Neural cell (in vitro differentiated cells): ENCODE results near the gene WDR33. TPM values are rescaled to one million over a fixed set of nuclear protein-coding genes. Genes with fewer than 3 reads are reported as not detected.

Experiments
- H2AFZ ChIP-seq: fragments of 200-600, 300-800 bp; sonication (generic), shearing (Covaris generic); 2 replicates; pipeline ENCODE4 v1.6.0; 2014; ENCODE audit warnings: low read depth, mild to moderate bottlenecking, antibody characterized with exemption, low read length, moderate library complexity
- H3F3A ChIP-seq: fragments of 200-600 bp; shearing (Covaris generic); 2 replicates; pipeline ENCODE4 v1.6.1; 2016; ENCODE audit warnings: mild to moderate bottlenecking, moderate library complexity, mixed read lengths, antibody characterized with exemption, low read length; ENCODE audit not compliant: insufficient read depth, poor library complexity, severe bottlenecking
- H3K27ac ChIP-seq: fragments of 200-600, 300-800 bp; sonication (generic), shearing (Covaris generic); 2 replicates; pipeline ENCODE4 v1.5.1; 2014; ENCODE audit warnings: mild to moderate bottlenecking, low read length, moderate library complexity
- H3K27me3 ChIP-seq: fragments of 300-800, 200-600 bp; sonication (generic), shearing (Covaris generic); 2 replicates; pipeline ENCODE4 v1.6.0; 2014; ENCODE audit warnings: mild to moderate bottlenecking, low read depth, low read length, moderate library complexity; ENCODE audit not compliant: insufficient read depth
- H3K36me3 ChIP-seq: fragments of 300-800, 200-600 bp; sonication (generic), shearing (Covaris generic); 2 replicates; pipeline ENCODE4 v1.5.1; 2014; ENCODE audit warnings: mild to moderate bottlenecking, antibody characterized with exemption, low read length, moderate library complexity; ENCODE audit not compliant: insufficient read depth
- H3K4me2 ChIP-seq: fragments of 300-800, 200-600 bp; sonication (generic), shearing (Covaris generic); 2 replicates; pipeline ENCODE4 v1.6.0; 2014; ENCODE audit warnings: mild to moderate bottlenecking, low read length
- H3K4me3 ChIP-seq: fragments of 300-800, 200-600 bp; sonication (generic), shearing (Covaris generic); 2 replicates; pipeline ENCODE4 v1.5.1; 2014; ENCODE audit warnings: mild to moderate bottlenecking, low read length, moderate library complexity
- H3K79me2 ChIP-seq: fragments of 200-600 bp; shearing (Covaris generic); replicated peaks from 2 replicates; pipeline ENCODE4 v1.6.0; 2014; ENCODE audit warnings: mild to moderate bottlenecking, low read length, moderate library complexity; ENCODE audit not compliant: insufficient read depth
- H3K9ac ChIP-seq: fragments of 300-800, 200-600 bp; sonication (generic), shearing (Covaris generic); 2 replicates; pipeline ENCODE4 v1.6.1; 2016; ENCODE audit warnings: mild to moderate bottlenecking, low read length, mixed read lengths
- H3K9me2 ChIP-seq: fragments of 200-600 bp; shearing (Covaris generic); 2 replicates; pipeline ENCODE4 v1.6.1; 2016; ENCODE audit warnings: mild to moderate bottlenecking, low read length, mixed read lengths; ENCODE audit not compliant: insufficient read depth
- H3K9me3 ChIP-seq: fragments of 200-600, 300-800 bp; sonication (generic), shearing (Covaris generic); 2 replicates; pipeline ENCODE4 v1.6.1; 2016; ENCODE audit warnings: mild to moderate bottlenecking, mixed run types, low read length, moderate library complexity, mixed read lengths
- H4K20me1 ChIP-seq: fragments of 200-600 bp; shearing (Covaris generic); 2 replicates; pipeline ENCODE4 v1.6.1; 2016; ENCODE audit warnings: mild to moderate bottlenecking, mixed run types; ENCODE audit not compliant: insufficient read depth
- EP300 ChIP-seq: fragments of 450-650 bp; conservative IDR thresholded peaks from 2 replicates; pipeline ENCODE4 v1.6.1; 2014; ENCODE audit warnings: antibody characterized with exemption, mild to moderate bottlenecking, moderate library complexity; ENCODE audit not compliant: poor library complexity, severe bottlenecking
- EZH2 ChIP-seq: fragments of 200-600, 300-800 bp; shearing (Covaris generic), sonication (generic); IDR thresholded peaks from 2 replicates; pipeline ENCODE4 v1.6.1; 2014; ENCODE audit warnings: antibody characterized with exemption, low read length, borderline replicate concordance, mild to moderate bottlenecking; ENCODE audit not compliant: insufficient read depth, poor library complexity, severe bottlenecking
- MXI1 ChIP-seq: fragments of 450-650 bp; conservative IDR thresholded peaks from 2 replicates; pipeline ENCODE4 v1.6.1; 2014; ENCODE audit warnings: antibody characterized with exemption, mild to moderate bottlenecking; ENCODE audit not compliant: poor library complexity, severe bottlenecking
- POLR2AphosphoS5 ChIP-seq: IDR thresholded peaks from 2 replicates; pipeline ENCODE4 v1.6.1; 2012
- RAD21 ChIP-seq: fragments of 450-650 bp; conservative IDR thresholded peaks from 2 replicates; pipeline ENCODE4 v1.6.1; 2014; ENCODE audit warnings: antibody characterized with exemption, mild to moderate bottlenecking, moderate library complexity
- SMC3 ChIP-seq: fragments of 450-650 bp; conservative IDR thresholded peaks from 2 replicates; pipeline ENCODE4 v1.6.1; 2014; ENCODE audit warnings: antibody characterized with exemption, mild to moderate bottlenecking, moderate library complexity; ENCODE audit not compliant: poor library complexity
- TAF1 ChIP-seq: IDR thresholded peaks from 2 replicates; pipeline ENCODE4 v1.6.1; 2012; ENCODE audit warnings: low read depth
- polyA plus RNA-seq: library from polyadenylated mRNA; depleted of rRNA; stranded (reverse); fragments of >200 nt; gene quantifications from 2 replicates; pipeline ENCODE4 v1.2.3, GENCODE V29; 2014
- TF ChIP-seq, protein P1 (sequence below): IDR thresholded peaks from 2 replicates; pipeline ENCODE4 v1.6.1; 2012; ENCODE audit warnings: borderline replicate concordance
- TF ChIP-seq, protein P2 (sequence below): fragments of 450-650 bp; IDR thresholded peaks from 2 replicates; pipeline ENCODE4 v1.5.1; 2014; ENCODE audit warnings: antibody characterized with exemption, mild to moderate bottlenecking, moderate library complexity; ENCODE audit not compliant: poor library complexity, severe bottlenecking

Gene WDR33
- polyA plus RNA-seq, 1 donor from 2014 or later = 58.7 TPM

DNA sequence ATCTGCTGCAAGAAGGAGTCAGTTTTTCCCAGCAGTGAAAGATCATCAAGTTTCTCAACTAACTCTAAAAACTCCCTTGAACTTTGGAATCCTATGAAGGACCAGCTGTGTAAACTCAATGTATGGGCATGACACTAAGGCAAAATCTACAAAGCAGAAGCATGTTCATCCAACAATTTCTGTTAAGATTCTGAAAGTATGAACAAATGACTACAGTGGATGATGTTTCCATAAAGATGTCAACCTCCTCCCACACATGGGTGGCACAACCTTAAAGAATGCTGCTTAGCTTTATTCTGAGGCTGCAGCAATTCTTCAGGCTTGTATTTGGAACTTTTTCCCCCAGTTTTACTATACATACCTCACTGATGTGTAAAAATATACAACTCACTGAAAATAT, 47.2 kb downstream of the WDR33 start:
- H3K79me2 ChIP-seq = peaks cover 7% of the 10 kb centered on the region
- no peak overlapping the region for H3K4me3 ChIP-seq
- no peak overlapping the region for H3K27ac ChIP-seq
- no peaks in the 10 kb centered on the region for H3K9me2 ChIP-seq
- H3K27me3 ChIP-seq = no peaks in the 10 kb centered on the region
- no peak overlapping the region for H3K4me2 ChIP-seq
- no peak overlapping the region for H3K9ac ChIP-seq
- H4K20me1 ChIP-seq = no peaks in the 10 kb centered on the region
- peaks cover 24% of the 10 kb centered on the region for H3K36me3 ChIP-seq
- no peak overlapping the region for H2AFZ ChIP-seq
- TF ChIP-seq RAD21 (no peak), SMC3 (no peak), MXI1 (no peak), POLR2AphosphoS5 (no peak), EZH2 (no peak)
- TF ChIP-seq, protein P1, sequence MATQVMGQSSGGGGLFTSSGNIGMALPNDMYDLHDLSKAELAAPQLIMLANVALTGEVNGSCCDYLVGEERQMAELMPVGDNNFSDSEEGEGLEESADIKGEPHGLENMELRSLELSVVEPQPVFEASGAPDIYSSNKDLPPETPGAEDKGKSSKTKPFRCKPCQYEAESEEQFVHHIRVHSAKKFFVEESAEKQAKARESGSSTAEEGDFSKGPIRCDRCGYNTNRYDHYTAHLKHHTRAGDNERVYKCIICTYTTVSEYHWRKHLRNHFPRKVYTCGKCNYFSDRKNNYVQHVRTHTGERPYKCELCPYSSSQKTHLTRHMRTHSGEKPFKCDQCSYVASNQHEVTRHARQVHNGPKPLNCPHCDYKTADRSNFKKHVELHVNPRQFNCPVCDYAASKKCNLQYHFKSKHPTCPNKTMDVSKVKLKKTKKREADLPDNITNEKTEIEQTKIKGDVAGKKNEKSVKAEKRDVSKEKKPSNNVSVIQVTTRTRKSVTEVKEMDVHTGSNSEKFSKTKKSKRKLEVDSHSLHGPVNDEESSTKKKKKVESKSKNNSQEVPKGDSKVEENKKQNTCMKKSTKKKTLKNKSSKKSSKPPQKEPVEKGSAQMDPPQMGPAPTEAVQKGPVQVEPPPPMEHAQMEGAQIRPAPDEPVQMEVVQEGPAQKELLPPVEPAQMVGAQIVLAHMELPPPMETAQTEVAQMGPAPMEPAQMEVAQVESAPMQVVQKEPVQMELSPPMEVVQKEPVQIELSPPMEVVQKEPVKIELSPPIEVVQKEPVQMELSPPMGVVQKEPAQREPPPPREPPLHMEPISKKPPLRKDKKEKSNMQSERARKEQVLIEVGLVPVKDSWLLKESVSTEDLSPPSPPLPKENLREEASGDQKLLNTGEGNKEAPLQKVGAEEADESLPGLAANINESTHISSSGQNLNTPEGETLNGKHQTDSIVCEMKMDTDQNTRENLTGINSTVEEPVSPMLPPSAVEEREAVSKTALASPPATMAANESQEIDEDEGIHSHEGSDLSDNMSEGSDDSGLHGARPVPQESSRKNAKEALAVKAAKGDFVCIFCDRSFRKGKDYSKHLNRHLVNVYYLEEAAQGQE = no peak
- no peaks in the 10 kb centered on the region for H3F3A ChIP-seq
- H3K9me3 ChIP-seq = no peaks in the 10 kb centered on the region

DNA sequence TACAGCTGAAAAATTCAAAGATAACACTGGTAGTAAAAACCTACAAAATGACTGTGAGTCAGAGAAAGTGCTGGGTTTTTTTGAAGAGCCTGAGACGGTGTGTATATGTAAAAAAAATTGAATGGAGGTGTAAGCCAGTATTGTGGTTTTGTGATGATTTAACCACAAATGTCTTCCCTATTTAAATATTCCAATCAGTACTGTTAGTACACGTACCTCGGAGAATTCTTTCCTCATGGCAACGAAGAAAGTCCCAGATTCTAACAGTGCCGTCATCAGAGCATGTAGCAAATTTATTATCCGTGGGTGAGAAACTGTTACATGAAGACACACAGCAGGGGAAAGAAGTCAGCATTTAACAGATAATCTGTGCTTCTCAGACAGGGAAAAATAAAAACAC, 48.1 kb downstream of the WDR33 start:
- Histone ChIP-seq H3K4me3 (no peak overlapping the region), H3K79me2 (no peaks in the 10 kb centered on the region), H3K27me3 (no peaks in the 10 kb centered on the region), H3K9me2 (no peaks in the 10 kb centered on the region), H3K9ac (no peak overlapping the region), H4K20me1 (no peaks in the 10 kb centered on the region), H3K9me3 (no peaks in the 10 kb centered on the region), H2AFZ (no peak overlapping the region), H3K4me2 (no peak overlapping the region), H3K36me3 (peaks cover 24% of the 10 kb centered on the region), H3K27ac (no peak overlapping the region), H3F3A (no peaks in the 10 kb centered on the region)
- TF ChIP-seq RAD21 (no peak), POLR2AphosphoS5 (no peak)

DNA sequence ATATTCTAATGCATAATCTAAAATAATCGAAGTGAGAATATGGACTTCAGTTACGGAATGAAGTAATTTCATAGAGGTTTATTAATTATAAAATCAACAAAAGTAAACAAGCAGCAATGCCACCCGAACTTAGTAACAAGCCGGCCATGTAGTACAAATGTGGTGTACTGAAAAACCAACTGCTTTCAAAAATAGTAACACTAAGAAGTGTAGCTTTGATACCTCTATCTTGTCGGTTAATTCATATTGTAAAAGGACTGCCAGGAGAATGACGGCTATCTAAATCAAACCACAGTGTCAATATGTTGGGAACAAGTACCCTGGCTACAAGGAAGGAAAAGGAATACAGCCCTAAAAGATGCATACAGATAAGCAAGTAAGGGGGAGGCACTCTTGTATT, 48.5 kb downstream of the WDR33 start:
- peaks cover 24% of the 10 kb centered on the region for H3K36me3 ChIP-seq
- H3K9me3 ChIP-seq = no peaks in the 10 kb centered on the region
- no peak overlapping the region for H3K4me3 ChIP-seq
- H4K20me1 ChIP-seq = no peaks in the 10 kb centered on the region
- no peaks in the 10 kb centered on the region for H3K9me2 ChIP-seq
- no peaks in the 10 kb centered on the region for H3K79me2 ChIP-seq
- H3F3A ChIP-seq = no peaks in the 10 kb centered on the region
- H3K27ac ChIP-seq = no peak overlapping the region
- no peak overlapping the region for H3K9ac ChIP-seq
- no peak overlapping the region for H2AFZ ChIP-seq
- H3K4me2 ChIP-seq = no peak overlapping the region
- no peaks in the 10 kb centered on the region for H3K27me3 ChIP-seq
- TF ChIP-seq, protein P2, sequence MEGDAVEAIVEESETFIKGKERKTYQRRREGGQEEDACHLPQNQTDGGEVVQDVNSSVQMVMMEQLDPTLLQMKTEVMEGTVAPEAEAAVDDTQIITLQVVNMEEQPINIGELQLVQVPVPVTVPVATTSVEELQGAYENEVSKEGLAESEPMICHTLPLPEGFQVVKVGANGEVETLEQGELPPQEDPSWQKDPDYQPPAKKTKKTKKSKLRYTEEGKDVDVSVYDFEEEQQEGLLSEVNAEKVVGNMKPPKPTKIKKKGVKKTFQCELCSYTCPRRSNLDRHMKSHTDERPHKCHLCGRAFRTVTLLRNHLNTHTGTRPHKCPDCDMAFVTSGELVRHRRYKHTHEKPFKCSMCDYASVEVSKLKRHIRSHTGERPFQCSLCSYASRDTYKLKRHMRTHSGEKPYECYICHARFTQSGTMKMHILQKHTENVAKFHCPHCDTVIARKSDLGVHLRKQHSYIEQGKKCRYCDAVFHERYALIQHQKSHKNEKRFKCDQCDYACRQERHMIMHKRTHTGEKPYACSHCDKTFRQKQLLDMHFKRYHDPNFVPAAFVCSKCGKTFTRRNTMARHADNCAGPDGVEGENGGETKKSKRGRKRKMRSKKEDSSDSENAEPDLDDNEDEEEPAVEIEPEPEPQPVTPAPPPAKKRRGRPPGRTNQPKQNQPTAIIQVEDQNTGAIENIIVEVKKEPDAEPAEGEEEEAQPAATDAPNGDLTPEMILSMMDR = no peak
- TF ChIP-seq, protein P1 = no peak
- TF ChIP-seq RAD21 (no peak), MXI1 (no peak), EP300 (no peak), TAF1 (no peak), POLR2AphosphoS5 (no peak), SMC3 (no peak), EZH2 (no peak)
